HCT116 (cell line): Measurements from ENCODE around the gene HIPK2.

Source experiments
- EZH2 ChIP-seq: fragments of 200-600 bp; sonication (generic); IDR thresholded peaks from 2 replicates; pipeline ENCODE4 v1.6.1; 2017; ENCODE audit warnings: antibody characterized with exemption, mixed run types
- JUND ChIP-seq: IDR thresholded peaks from 2 replicates; pipeline ENCODE4 v1.6.1; 2012
- POLR2A ChIP-seq: IDR thresholded peaks from 2 replicates; pipeline ENCODE4 v1.7.0; 2011; ENCODE audit warnings: borderline replicate concordance; ENCODE audit not compliant: insufficient read depth, insufficient read length; ENCODE audit errors: extremely low read depth
- POLR2AphosphoS5 ChIP-seq: IDR thresholded peaks from 2 replicates; pipeline ENCODE4 v1.6.1; 2011; ENCODE audit warnings: mild to moderate bottlenecking, low read depth, low read length, moderate library complexity
- SIN3A ChIP-seq: IDR thresholded peaks from 2 replicates; pipeline ENCODE4 v1.6.1; 2012; ENCODE audit warnings: low read depth

GRCh38 chr7:139680676-139681462 lies 96.9 kb downstream of the HIPK2 start:
- peak; percentile 75; the same call in 1 of the 2 replicates for TF ChIP-seq SIN3A
- TF ChIP-seq POLR2A: no peak
- TF ChIP-seq POLR2AphosphoS5: peak; percentile 67
- TF ChIP-seq EZH2: no peak
- peak; percentile 94 for TF ChIP-seq JUND
